Keratinocyte (primary cell): Measurements from ENCODE around the gene PCDHGC3. TPM values are rescaled to one million over a fixed set of nuclear protein-coding genes. Genes with fewer than 3 reads are reported as not detected.

Experiments used
- DNase-seq: peaks from one replicate; pipeline ENCODE4 v3.0.0-alpha.2; 2011; ENCODE audit warnings: low read depth, missing footprints, low spot score
- FAIRE-seq: peaks from 2 replicates; lab custom pipeline; 2011; peaks lifted over from hg19 to GRCh38; lab: Jason Lieb, UNC
- H2AFZ ChIP-seq: 2 replicates; pipeline ENCODE4 v1.6.0; 2012; ENCODE audit warnings: low read length, control low read depth, inconsistent platforms; ENCODE audit not compliant: control insufficient read depth
- H3K27ac ChIP-seq: 2 replicates; pipeline ENCODE4 v1.5.1; 2011; ENCODE audit warnings: low read length; ENCODE audit not compliant: control insufficient read depth, insufficient read depth
- H3K27me3 ChIP-seq: 3 replicates; pipeline ENCODE4 v1.6.0; 2011; ENCODE audit warnings: low read length; ENCODE audit not compliant: control insufficient read depth, insufficient read depth; ENCODE audit errors: extremely low read depth
- H3K36me3 ChIP-seq, 2 experiments: 2 replicates in 1 of 2; 3 replicates in 1 of 2; pipeline ENCODE4 v1.5.1; 2011; ENCODE audit warnings: low read length in 2 of 2, mild to moderate bottlenecking in 1 of 2; ENCODE audit not compliant: control insufficient read depth in 2 of 2, insufficient read depth in 2 of 2; ENCODE audit errors: extremely low read depth in 1 of 2
- H3K4me1 ChIP-seq: 3 replicates; pipeline ENCODE4 v1.5.1; 2011; ENCODE audit warnings: low read length; ENCODE audit not compliant: control insufficient read depth, insufficient read depth; ENCODE audit errors: extremely low read depth
- H3K4me2 ChIP-seq: 3 replicates; pipeline ENCODE4 v1.6.0; 2011; ENCODE audit warnings: low read depth, low read length; ENCODE audit not compliant: control insufficient read depth, insufficient read depth; ENCODE audit errors: extremely low read depth
- H3K4me3 ChIP-seq, 3 experiments: fragments of 200-600 bp in 1 of 3; sonication (generic) in 1 of 3; 2 replicates in 2 of 3; 3 replicates in 1 of 3; pipeline ENCODE4 v1.5.1; 2011 to 2016; ENCODE audit warnings: low read length in 3 of 3, mild to moderate bottlenecking in 3 of 3, control low read depth in 2 of 3, inconsistent platforms in 1 of 3, low read depth in 1 of 3, mixed read lengths in 1 of 3, mixed run types in 1 of 3, moderate library complexity in 1 of 3; ENCODE audit not compliant: control insufficient read depth in 2 of 3, insufficient read depth in 2 of 3; ENCODE audit errors: extremely low read depth in 1 of 3
- H3K79me2 ChIP-seq: 2 replicates; pipeline ENCODE4 v1.6.0; 2012; ENCODE audit warnings: low read length; ENCODE audit not compliant: control insufficient read depth, insufficient read depth
- H3K9ac ChIP-seq: 3 replicates; pipeline ENCODE4 v1.6.0; 2011; ENCODE audit warnings: low read length; ENCODE audit not compliant: control insufficient read depth, insufficient read depth; ENCODE audit errors: extremely low read depth
- H3K9me1 ChIP-seq: 3 replicates; pipeline ENCODE4 v1.6.0; 2011; ENCODE audit warnings: low read length; ENCODE audit not compliant: control insufficient read depth, insufficient read depth; ENCODE audit errors: extremely low read depth
- H3K9me3 ChIP-seq: 2 replicates; pipeline ENCODE4 v1.5.1; 2012; ENCODE audit warnings: low read depth, low read length; ENCODE audit not compliant: control insufficient read depth
- H4K20me1 ChIP-seq: 3 replicates; pipeline ENCODE4 v1.6.0; 2011; ENCODE audit warnings: low read length; ENCODE audit not compliant: control insufficient read depth, insufficient read depth; ENCODE audit errors: extremely low read depth
- EZH2 ChIP-seq: IDR thresholded peaks from one replicate; pipeline ENCODE4 v1.6.1; 2012; ENCODE audit warnings: inconsistent platforms, mild to moderate bottlenecking, low read length, moderate library complexity
- dilution Hi-C: fragments of 300-500 bp; cut with MboI; formaldehyde crosslinking; loops from one replicate; pipeline ENCODE4 v1.7.0; 2020; ENCODE audit warnings: low sequenced_read_pairs; ENCODE audit not compliant: extremely low pct_ligation_motif_present
- polyA plus RNA-seq, 5 experiments: library from polyadenylated mRNA; depleted of rRNA in 3 of 5; stranded (reverse) in 3 of 5; stranded (forward) in 1 of 5; unstranded in 1 of 5; fragments of >200 nt; gene quantifications; 1 replicate in 1 of 5; 2 replicates in 3 of 5; 3 replicates in 1 of 5; pipeline versions ENCODE4 v1.2.1 to v1.2.3, GENCODE V29; 2011 to 2012; ENCODE audit warnings: missing spikeins in 2 of 5, low read depth in 1 of 5, low replicate concordance in 1 of 5
- TF ChIP-seq, protein P1 (sequence below), 3 experiments: IDR thresholded peaks in 1 of 3; conservative IDR thresholded peaks in 1 of 3; optimal IDR thresholded peaks in 1 of 3; 2 replicates in 2 of 3; 3 replicates in 1 of 3; pipeline versions ENCODE3 to v1.5.1; 2011; ENCODE audit warnings: low read length in 3 of 3, mild to moderate bottlenecking in 3 of 3, moderate library complexity in 2 of 3, control low read depth in 1 of 3, inconsistent platforms in 1 of 3; ENCODE audit not compliant: insufficient read depth in 2 of 3; ENCODE audit errors: extremely low read depth in 1 of 3

PCDHGC3 gene
- polyA plus RNA-seq, 1 donor (not counting 4 experiments of a cell fraction or from before 2014, with no cell fraction given): 15.2 TPM

DNA sequence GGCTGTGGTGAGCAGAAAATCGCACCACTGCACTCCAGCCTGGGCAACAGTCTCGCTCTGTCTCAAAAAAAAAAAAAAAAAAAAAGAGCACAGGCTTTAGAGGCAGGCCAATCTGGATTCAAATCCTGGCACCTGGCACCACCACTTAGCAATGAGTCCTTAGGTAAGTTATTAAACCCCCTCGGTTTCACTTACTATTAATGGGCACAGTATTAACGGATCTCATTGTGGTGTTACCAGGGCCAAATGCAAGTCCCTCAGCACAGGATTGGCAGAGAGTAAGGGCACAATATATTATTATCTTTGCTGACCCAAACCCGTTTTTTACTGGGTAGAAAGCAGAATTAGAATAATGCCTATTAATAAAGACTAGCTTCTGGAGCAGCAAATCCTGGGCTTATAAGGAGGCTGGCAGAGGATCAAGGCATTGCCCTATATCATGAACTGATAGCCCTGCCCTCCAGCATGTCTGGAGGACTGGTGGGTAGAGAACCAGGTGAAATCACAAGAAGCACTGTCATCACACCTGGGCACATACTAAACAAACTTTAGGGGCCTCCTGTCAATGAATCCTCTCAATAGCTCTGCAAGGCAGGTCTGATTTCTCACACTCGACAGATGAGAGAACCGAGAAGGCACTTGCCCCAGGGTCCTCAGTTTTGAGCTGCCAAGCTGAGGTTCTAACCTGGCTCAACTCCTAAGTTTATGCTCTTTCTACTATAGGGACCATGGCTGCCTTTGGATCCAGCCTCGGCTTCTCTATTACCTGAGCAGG, 30.8 kb downstream of the PCDHGC3 start:
- Histone ChIP-seq H3K4me1 (peaks cover 12% of the 10 kb centered on the region), H3K27me3 (no peaks in the 10 kb centered on the region), H4K20me1 (no peaks in the 10 kb centered on the region), H3K4me2 (no peak overlapping the region), H3K9me1 (no peaks in the 10 kb centered on the region), H3K36me3 (peaks cover 0 to 21% of the 10 kb centered on the region in 2 experiments), H3K27ac (no peak overlapping the region), H2AFZ (no peak overlapping the region), H3K4me3 (no peak overlapping the region), H3K9me3 (no peaks in the 10 kb centered on the region), H3K9ac (no peak overlapping the region), H3K79me2 (no peaks in the 10 kb centered on the region)
- dilution Hi-C loops: no loop called here
- TF ChIP-seq EZH2: no peak
- TF ChIP-seq, protein P1, sequence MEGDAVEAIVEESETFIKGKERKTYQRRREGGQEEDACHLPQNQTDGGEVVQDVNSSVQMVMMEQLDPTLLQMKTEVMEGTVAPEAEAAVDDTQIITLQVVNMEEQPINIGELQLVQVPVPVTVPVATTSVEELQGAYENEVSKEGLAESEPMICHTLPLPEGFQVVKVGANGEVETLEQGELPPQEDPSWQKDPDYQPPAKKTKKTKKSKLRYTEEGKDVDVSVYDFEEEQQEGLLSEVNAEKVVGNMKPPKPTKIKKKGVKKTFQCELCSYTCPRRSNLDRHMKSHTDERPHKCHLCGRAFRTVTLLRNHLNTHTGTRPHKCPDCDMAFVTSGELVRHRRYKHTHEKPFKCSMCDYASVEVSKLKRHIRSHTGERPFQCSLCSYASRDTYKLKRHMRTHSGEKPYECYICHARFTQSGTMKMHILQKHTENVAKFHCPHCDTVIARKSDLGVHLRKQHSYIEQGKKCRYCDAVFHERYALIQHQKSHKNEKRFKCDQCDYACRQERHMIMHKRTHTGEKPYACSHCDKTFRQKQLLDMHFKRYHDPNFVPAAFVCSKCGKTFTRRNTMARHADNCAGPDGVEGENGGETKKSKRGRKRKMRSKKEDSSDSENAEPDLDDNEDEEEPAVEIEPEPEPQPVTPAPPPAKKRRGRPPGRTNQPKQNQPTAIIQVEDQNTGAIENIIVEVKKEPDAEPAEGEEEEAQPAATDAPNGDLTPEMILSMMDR (optimal IDR thresholded peaks at IDR 0.05 in 1 of 3, IDR thresholded peaks at IDR 0.05 in 1 of 3, conservative IDR thresholded peaks at IDR 0.05 in 1 of 3; ENCODE audit: extremely low read depth in 1 of 3, insufficient read depth in 2 of 3, low read length in 3 of 3): no peak
- FAIRE-seq (no peak), DNase-seq (no peak)

DNA sequence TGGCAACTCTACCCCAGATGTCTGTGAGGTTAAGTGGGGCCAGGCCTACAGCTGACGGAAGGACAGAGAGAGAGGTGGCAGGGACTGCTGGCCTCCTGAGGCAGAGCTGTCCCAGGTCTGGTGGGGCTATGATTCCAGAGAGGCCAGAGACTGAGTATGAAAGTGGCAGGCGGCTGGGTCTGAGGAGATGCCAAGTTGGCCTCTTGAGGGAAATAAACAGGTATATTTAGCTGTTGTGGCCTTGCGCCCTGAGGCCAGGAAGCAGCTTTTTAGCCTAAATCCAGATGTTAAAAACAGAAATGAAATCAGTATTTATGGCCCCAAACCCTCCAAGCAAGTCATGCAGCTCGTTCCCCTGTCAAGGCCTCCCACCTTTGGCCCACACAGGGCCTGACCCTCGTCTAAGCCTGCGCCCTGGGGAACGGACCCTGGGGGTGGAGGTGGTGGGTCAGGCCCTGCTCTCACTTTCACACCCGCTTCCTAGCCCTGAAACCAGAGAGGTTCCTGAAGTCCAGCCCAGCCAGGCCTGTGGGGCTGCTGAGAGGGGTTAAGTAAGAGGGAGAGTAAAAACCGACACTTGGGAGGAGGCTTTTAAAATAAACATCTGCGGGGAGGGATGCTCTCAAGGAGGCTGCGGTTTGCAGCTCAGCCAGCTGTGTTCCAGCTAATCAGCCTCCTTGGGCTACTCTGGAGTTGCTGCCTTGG, 31.8 kb downstream of the PCDHGC3 start:
- Histone ChIP-seq H3K27me3 (no peaks in the 10 kb centered on the region), H3K4me1 (peaks cover 13% of the 10 kb centered on the region), H3K27ac (no peak overlapping the region), H3K79me2 (no peaks in the 10 kb centered on the region), H2AFZ (no peak overlapping the region), H3K9me1 (no peaks in the 10 kb centered on the region), H3K4me2 (no peak overlapping the region), H3K9me3 (no peaks in the 10 kb centered on the region), H3K4me3 (no peak overlapping the region), H3K36me3 (peaks cover 0 to 19% of the 10 kb centered on the region in 2 experiments), H3K9ac (no peak overlapping the region), H4K20me1 (no peaks in the 10 kb centered on the region)
- FAIRE-seq (no peak), DNase-seq (no peak)
- no peak for TF ChIP-seq EZH2
- TF ChIP-seq, protein P1 (optimal IDR thresholded peaks at IDR 0.05 in 1 of 3, IDR thresholded peaks at IDR 0.05 in 1 of 3, conservative IDR thresholded peaks at IDR 0.05 in 1 of 3; ENCODE audit: extremely low read depth in 1 of 3, insufficient read depth in 2 of 3, low read length in 3 of 3): no peak
- dilution Hi-C loops: no loop called here
